HEK293T (cell line): ENCODE results near the gene ZNF396.

Experiments used
- FOXM1 ChIP-seq: fragments of 450-650 bp; IDR thresholded peaks from 2 replicates; pipeline ENCODE4 v1.6.1; 2017; ENCODE audit warnings: mild to moderate bottlenecking, borderline replicate concordance
- SP1 ChIP-seq: fragments of 450-650 bp; IDR thresholded peaks from 2 replicates; pipeline ENCODE4 v1.6.1; 2017

GRCh38 chr18:35407871-35408481 lies 30.8 kb upstream of the ZNF396 start:
- no peak for TF ChIP-seq SP1
- no peak for TF ChIP-seq FOXM1
